NCI-H187 treated with DMSO at 0.1 percent for 48 hours (cell line): ENCODE results near the gene NEURL1B.
"Not testable (repeated sequence)": the region's sequence is repeated elsewhere in the genome, so short reads cannot be mapped to it uniquely, and the experiment has no call there.

Experiments
- DNase-seq: peaks from one replicate; lab custom pipeline; 2025; lab: John Stamatoyannopoulos, UW

NEURL1B gene

DNA sequence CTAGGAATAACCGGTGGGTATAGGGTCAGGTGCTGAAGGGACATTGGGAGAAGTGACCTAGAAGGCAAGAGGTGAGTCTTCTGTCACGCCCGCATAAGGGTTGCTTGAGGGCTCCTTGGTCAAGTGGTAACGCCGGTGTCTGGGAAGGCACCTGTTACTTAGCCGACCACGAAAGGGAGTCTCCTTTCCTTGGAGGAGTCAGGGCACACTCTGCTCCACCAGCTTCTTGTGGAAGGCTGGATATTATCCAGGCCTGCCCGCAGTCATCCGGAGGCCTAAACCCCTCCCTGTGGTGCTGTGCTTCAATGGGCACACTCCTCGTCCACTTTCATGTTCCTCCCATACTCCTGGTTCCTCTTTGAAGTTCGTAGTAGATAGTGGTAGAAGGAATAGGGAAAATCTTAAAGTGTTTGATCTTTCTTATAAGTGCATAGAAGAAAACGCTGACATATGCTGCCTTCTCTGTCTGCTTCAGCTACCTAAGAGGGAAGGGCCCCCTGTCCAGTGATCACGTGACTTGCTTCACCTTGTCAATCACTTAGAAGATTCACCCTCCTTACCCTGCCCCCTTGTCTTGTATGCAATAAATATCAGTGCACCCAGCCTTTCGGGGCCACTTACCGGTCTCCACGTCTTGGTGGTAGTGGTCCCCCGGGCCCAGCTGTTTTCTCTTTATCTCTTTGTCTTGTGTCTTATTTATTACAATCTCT, 16.6 kb downstream of the NEURL1B start:
- DNase-seq, result not testable (repeated sequence)

DNA sequence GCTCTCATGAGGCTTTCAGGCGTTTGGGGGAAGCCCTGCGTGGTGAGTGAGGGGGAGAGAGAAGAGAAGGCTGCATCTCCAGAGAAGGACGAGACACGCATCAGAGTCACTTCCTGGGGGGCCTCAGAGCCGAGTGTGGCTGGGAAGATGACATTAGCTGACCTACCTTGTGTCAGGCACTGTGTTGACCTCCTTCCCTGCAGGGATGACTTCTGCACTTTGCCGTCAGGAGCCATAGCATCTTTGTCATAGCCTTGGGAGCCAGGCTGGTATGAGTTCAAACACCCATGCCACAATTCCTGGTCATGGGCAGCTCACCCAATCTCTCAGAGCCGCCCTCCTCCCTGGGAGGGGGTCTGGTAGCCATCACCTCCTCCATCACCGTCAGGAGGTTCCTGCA, 17.3 kb downstream of the NEURL1B start:
- no peak for DNase-seq

DNA sequence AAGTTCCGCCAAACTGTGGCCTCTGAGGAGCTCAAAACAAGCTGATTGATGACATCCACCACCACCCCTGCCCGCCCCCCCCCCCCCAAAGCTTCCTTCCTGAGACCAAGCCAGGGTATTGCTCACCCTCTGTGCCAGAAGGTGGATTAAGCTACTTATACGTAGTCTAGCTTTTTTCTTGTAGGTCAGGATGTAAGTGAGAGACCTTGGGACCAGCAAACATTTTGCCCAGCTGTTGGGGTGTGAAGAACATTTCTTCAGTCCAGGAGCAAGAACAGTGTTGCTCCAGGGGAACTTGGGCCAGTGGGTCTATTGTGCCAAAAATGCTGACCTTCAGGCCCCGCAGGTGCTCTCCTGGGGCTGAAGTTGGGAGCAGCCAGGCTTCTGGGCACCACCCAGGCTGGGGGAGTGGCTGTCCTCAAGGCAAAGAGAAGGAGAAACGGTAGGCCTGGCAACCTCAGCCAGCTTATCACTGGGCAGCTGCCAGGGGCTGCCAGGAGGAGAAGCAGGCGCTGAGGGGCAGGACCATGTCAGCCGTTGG, 18.0 kb downstream of the NEURL1B start:
- no peak for DNase-seq

DNA sequence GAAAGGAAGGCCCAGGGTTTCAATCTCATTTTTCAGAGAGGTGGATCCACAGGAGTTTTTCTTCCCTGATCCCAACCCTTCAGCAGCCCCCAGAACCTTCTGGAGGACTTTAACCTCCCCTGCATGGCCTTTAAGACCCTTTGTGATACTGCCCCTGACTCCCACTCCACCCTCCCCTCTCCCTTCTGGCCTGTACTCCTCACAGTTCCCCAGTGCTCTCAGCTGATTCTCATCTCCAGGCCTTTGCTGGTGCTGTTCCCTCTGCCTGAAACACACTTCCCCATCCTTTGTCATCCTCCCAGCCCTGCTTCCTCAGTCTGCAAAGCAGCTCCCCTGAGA, 18.5 kb downstream of the NEURL1B start:
- DNase-seq, result no peak

- no peak for DNase-seq
Observed at GRCh38 chr5:172659909-172660628, 19.0 kb downstream of the NEURL1B start.

DNA sequence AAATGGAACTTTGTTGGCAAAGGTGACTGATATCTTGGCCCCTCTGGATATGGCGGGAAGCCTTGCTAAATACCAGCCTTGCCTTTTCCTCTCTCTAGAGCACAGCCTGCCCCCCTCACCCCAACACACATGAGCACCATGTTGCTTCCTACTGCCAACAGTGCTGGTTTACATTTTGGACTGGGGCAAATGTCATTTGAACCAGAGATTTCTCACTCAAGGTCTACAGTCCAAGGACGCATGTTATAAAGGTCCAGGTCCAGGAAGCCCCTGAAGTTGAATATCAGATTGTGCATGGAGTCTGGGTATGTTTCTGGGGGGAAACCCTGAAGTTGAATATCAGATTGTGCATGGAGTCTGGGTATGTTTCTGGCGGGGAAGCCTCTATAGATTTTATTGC, 19.9 kb downstream of the NEURL1B start:
- no peak for DNase-seq

DNA sequence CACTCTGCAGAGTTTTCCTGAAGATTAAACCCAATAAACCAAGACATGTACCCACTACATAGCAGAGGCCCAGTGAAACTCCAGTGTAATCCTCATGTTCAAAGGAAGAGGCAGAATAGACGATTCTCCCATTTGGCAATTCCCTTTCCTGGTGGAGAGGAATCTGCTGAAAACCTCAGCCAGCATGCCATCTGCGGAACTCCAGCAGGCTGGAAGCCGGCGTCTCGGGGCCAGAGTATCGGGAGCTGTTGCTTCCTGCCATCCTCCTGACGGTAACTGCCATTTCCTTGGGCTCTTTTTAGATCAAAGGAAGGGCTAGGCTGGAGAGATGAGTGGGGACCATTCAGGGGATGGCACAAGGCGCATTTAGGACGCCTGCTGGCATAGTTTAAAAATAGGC, 20.5 kb downstream of the NEURL1B start:
- DNase-seq, result no peak

GRCh38 chr5:172662596-172662995, 21.5 kb downstream of the NEURL1B start:
- DNase-seq, result no peak

GRCh38 chr5:172664018-172664417, 23.0 kb downstream of the NEURL1B start:
- DNase-seq, result no peak

DNA sequence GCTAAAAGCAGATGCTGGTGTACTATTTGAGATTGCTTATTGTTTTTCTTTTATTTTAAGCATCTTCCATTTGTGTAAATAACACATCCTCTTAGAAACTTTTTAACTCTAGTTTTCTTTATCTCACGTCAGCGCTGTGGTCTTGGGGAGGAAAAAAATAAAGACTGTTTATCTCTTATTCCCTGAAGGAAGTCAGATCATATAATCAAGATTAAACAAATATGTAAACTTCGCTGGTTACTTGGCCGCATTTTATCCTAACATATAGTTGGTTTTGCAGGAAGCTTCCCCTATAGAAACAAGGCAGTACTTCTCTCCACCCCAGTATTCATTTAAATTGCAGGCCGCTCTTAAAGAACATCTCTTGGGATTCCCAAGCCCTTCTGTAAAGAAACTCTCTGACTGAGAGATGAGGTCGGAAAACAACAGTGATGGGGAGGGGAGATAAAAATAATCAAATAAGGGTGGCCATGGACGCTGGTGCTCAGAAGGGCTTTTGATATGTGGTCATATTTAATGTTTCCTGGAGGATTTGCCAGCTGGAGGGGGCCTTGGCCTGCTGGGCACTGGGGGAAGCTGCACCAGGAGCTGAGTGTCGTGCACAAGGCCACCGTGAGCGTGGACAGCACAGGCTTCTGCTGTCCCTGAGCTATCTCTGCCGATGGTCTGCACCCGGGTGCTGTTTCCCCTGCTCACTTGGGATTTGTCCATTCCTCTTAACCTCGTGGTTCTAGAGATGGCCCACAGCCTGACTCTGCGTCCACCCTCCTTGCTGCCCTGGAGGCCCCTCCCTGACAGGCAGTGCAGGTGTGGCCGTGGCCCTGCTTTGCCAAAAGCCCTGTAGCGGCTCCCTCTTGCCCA, 23.8 kb downstream of the NEURL1B start:
- no peak for DNase-seq

- no peak for DNase-seq
Observed at GRCh38 chr5:172666251-172666650, 25.2 kb downstream of the NEURL1B start.

DNA sequence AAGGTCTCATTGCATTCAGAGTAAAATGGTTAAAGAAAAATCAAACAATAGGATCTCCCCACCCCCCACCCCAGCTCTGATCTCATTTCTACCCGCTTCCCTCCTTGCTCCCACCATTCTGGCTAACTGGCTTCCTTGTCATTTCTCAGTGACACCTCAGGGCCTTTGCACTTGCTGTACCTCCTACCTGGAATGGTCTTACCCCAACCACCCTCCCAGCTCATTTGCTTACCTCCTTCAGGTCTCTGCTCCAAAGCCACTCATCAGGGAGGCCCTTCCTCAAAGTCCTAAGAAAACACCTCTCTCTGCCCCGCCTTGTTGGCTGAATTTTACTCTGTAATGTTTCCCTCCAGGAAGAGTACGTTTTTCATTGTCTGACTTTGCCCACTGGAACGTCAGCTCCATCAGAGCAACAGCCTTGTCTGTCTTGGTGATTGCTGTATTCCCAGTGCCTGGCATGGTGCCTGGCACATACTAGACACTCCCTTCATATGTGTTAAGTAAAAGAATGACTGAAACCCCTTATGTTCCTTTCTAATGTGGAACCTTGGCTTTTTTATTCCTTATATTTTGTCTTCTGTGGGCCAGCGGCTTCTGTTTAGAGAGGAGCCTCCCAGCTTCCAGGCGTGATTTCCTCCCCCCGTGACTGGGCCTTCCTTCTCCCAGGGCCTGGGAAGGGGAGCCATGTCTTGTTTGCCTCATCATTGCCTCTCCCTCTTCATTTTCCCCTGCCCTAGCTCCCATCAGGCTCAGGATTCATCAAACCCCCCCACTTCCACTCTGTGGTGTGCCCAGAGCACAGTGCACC, 26.9 kb downstream of the NEURL1B start:
- DNase-seq, result no peak

DNA sequence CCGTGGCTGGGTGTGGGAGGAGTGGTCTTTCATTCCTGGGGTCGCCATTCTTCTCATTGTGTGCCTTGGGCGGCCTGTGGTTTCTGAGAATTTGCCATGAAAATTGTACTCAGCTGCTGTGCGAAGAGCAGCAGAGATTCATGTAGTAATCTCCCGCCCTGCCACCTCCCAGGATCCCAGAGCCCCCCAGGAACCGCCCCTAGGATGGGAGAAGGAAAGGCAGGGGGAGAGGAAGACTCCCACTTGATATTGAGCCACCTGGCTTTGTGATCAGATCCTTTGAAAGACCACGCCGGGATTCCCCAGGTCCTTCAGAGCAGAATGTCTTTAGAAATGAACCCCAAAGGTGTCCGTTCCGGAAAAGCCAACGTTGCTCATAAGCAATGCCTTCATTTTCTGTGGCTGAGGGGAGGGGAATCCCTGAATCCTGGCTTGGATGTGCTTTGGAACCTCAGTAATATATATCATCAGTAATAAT, 27.6 kb downstream of the NEURL1B start:
- no peak for DNase-seq

- DNase-seq, result no peak
Observed at GRCh38 chr5:172669386-172670004, 28.4 kb downstream of the NEURL1B start.

- DNase-seq, result no peak
Observed at GRCh38 chr5:172670005-172670402, 28.9 kb downstream of the NEURL1B start.

DNA sequence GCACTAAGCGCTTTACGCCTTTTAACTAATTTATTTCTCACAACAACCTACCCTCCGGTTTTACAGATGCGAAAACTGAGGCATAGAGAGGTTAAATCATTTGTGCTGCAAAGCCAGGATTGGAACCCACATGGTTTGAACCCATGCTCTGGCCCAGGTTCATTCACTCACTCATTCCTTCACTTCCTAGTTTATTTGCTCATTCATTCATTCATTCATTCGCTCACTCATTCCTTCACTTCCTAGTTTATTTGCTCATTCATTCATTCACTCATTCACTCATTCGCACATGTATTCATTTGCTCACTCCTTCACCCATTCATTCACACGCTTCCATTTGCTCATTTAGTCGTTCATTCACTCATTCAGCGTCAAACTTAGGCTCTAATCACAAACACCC, 29.4 kb downstream of the NEURL1B start:
- DNase-seq, result no peak

DNA sequence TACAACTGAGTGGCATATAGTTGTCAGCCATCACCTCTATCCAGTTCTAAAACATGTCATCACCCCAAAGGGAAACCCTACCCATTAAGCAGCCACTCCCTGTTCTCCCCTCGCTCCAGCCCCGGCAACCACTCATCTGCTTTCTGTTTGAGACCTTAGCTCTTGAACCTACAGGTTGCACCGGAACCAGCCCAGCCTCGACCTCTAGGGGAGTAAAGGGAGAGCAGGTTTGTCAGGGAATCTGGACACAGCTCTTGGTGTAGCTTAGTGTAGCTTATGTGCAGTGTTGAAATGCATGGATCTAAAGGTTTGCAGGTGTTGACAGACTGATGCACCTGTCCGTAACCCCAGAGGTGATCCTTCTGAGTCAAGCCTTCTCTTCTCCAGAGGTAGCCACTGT, 30.0 kb downstream of the NEURL1B start:
- no peak for DNase-seq

DNA sequence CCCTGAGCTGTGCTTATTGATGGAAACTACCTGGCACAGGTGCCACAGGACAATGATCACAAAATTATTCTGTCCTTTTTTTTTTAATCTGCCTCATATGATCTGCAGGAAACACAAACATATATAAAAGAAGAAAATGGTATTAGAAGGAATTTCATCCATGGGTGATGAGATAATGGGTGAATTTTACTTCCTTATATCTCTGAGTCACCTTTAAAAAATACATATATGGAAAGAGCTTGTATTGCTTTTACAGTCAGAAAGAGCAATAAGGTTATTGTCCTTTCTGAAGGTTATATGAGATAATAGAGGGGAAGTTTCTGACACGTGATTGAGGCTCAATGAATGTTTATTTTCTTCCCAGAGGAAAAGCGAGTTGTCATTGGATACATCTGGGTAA, 31.6 kb downstream of the NEURL1B start:
- DNase-seq, result no peak

DNA sequence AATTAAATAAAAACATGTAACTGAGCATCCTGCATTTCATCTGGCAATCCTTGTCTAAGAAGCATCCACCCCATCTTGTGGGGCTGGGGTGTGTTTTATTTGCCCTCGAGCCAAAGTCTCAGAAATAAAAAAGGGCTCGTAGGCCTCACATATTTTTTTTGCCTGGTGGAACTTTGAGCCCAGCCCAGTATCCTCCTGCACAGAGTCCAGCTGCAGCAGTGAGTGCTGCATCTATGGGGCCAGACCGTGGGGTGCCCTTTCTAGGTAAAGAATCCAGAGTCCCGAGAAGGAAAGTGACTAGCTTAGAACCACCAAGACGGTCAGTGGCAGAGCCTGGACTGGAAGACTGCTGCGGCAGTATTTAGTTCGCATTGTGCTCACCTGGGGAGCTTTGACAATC, 33.1 kb downstream of the NEURL1B start:
- DNase-seq, result no peak

DNA sequence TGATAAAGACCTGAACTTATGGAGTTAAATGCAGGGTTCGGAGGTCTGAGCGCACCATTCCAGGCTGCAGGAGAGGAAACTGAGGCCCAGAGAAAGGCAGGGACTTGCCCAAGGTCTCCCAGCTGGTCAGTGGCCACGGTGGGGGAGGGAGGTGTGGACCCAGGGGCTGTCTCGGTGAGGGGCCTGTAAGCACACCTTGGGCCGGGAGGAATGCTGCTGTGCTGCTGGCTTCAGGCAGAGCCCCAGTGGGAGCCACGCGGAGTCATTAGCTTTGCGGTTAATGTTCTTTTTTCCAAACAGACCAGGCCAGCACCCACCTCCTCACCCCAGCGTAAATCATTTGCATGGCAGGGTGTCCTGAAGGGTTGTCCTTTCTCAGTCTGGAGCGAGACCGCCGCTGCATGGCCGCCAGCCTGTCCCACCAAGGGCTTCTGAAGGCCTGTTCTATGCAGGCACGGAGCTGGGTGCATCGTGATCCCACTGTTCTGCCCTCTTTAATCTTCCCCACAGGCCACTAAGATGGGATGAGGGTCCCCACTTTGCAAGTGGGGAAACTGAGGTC, 35.9 kb downstream of the NEURL1B start:
- DNase-seq, result no peak

GRCh38 chr5:172678362-172678874, 37.4 kb downstream of the NEURL1B start:
- DNase-seq, result not testable (repeated sequence)
